CD4-positive, alpha-beta T cell treated with Interleukin-21 for 1 hour (primary cell): ENCODE data around the gene RBM4.

ENCODE experiments used
- DNase-seq: peaks from one replicate; pipeline ENCODE4 v3.0.0-alpha.2; 2020

Gene RBM4

DNA sequence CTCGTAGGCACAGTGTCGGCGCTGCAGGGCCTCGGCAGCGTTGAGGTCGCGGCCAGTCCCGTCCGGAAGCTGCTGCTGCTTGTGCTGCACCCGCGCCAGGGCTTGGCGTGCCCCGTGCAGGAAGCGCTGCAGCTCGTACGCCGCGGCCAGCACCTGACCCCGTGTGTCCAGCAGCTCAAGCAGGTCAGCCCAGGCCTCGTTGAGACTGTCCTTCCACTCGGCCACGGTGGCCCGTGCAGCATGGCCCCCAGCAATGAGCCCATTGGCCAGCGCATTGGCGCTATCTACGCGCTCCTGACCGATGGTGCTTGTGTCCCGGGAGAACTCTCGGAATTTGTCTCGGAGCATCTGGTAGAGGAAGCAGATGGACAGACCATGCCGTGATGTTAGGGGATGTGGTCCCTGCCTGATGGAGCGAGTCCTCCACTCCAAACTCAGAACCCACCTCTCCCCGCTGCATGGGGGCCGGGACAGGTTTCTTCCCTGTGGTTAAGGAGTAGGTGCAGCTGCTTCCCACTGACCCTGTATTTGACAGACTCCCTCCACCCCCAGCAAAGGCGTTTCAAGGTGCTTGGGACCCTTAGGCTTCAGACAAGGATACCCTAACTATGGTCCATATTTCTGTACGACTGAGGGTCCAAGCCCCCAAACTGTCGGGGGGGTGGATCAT lies 52.9 kb downstream of the RBM4 start:
- DNase-seq, result no peak

DNA sequence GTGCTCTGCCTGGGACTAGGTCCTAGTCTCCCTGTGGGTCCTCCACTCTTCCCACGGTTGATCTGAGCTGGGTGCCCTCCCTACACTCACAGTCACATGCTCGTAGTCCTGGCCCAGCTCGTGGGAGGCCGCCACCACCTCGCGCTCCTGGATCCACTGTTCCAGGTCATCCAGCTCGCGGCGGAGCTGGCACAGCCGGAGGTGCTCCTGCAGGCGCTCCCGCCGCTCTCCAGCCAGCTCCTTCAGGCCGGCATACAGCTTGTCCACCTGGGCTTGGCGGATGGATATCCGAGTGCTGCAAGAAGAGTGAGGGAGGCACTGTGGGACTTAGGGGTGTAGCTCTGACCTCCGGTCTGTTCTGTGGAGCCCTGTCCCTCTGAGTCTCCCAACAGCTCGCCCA lies 53.9 kb downstream of the RBM4 start:
- DNase-seq, result no peak

DNA sequence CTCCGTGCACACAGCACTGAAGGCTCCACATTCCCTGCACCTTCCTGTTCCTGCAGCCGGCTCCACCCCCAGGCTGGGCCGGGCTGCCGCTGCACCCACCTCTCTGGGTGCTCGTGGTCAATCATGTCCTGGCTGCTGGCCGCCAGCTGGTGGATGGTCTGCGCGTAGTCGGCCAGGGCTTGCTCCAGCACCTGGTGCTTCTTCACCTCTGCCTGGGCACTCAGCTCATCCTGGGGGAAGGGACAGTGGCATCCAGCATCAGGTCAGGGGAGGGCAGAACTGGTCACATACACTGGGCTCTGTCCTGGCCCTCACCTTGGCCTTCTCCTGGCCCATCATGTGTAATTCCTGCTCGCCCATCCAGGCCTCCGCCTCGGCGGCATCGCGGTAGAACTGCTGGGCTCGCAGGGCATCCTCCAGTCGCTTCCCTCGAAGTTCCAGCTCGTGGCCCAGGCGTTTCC lies 54.4 kb downstream of the RBM4 start:
- DNase-seq, result no peak

DNA sequence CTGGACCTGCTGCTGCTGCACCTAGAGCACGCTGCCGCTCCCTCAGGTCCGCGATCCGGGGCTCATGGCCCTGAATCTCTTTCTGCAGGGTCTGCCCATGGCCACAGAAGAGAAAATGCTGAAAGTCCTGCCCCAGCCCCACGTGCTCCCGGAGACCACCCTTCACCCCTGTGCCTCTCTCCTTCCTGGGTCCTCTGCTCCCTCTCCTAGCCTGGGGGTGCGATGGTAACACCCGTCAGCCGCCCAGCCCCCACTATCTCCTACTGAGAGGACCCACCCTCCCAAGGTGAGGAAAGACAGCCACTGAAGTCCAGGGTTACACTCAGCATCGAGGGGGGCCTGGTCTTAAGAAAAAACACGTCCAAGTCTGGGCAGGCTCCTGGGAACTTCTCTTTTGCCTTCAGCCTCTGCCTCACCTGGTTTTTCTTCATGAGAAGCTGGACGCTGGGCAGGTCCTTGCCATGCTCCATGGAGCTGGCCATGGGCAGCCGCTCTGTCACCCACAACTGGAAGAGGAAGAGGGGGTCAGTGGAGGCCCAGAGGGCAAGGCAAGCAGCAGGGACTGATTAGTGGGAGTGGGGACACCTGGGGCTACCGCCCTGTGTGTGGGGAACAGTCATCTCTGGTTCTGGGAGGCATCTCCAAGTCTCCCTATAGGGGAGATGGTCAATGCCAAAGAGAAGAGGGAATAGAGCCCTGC lies 55.0 kb downstream of the RBM4 start:
- DNase-seq, result no peak

DNA sequence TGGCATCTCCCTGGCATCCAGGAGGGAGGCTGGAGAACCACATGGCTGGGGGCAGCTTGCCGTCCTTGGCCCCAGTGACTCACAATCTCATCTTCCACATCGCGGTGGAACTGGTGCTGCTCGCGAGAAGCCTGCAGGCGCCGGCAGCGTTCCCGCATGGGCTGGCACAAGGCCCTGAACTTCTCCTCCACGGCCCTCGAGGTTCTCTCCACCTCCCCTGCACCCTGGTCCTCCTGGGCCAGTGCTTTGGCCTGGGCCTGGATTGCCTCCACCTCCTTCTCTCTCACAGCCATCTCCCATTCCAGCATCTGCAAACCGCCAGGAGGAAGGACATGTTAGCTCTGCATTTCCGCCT lies 55.5 kb downstream of the RBM4 start:
- DNase-seq, result no peak

DNA sequence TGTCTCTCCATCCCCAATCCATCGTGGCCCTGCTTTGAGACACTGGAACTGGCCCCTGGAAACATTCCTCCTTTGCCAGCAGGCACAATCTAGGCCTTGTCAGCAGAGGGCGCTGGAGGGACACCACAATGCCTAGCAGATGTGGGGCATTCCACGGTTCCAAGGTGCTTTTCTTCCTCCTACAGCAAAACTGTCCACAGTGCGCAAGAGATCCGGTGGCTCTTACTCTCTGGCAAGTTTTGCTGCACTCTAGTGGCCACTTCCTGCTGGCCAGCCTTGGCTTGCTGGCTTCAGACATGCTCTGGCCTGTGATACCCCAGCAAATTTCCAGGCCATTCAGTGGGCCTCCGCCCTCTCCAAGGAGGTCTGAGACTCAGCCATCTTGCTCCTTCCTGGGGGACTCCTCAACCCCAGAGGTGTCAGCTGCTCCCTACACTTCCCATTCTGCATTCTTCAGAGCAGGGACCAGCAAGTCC lies 56.3 kb downstream of the RBM4 start:
- DNase-seq, result peak; percentile 84
